ENCODE data around the gene SH3RF3. TPM values are rescaled to one million over a fixed set of nuclear protein-coding genes. Genes with fewer than 3 reads are reported as not detected.

SH3RF3 gene
- total RNA-seq, 1 experiment from 2014 or later = 1.0 TPM

DNA sequence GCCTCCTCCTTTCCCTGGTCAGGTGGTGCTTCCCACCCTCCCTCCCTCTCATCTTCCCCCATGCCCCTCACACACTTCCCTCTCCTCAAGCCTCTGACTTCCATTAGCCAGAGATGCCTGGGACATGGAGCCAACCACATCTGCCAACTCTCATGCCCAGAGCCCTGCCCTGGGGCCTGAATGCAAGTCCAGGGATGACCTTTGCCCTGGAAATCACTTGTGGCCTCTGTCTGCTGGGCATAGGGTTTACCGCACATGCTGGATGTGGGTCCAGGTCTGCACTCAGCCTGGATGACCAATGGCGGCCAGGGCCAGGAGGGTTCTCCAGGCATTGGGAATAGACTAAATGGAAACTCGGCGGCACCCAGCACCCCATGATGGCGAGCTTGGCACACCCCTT lies 385.9 kb downstream of the SH3RF3 start:
- TF ChIP-seq ATF2 (CRISPR knock-in tag; IDR thresholded peaks at IDR 0.05; ENCODE audit: borderline replicate concordance, low read depth) (no peak), FOXP4 (CRISPR knock-in tag; IDR thresholded peaks at IDR 0.05) (no peak), JAZF1 (CRISPR knock-in tag; IDR thresholded peaks at IDR 0.05) (no peak), JUN (CRISPR knock-in tag; IDR thresholded peaks at IDR 0.05) (no peak), NR2C2 (CRISPR knock-in tag; IDR thresholded peaks at IDR 0.05) (no peak), NFATC4 (CRISPR knock-in tag; IDR thresholded peaks at IDR 0.05) (no peak), ZNF263 (CRISPR knock-in tag; IDR thresholded peaks at IDR 0.05; ENCODE audit: low read depth) (no peak), TCF7 (CRISPR knock-in tag; IDR thresholded peaks at IDR 0.05; ENCODE audit: low read depth) (no peak), CREM (CRISPR knock-in tag; IDR thresholded peaks at IDR 0.05) (no peak), HMGA2 (CRISPR knock-in tag; IDR thresholded peaks at IDR 0.05) (no peak), ZNF138 (CRISPR knock-in tag; conservative IDR thresholded peaks at IDR 0.05) (no peak), ZNF416 (CRISPR knock-in tag; IDR thresholded peaks at IDR 0.05) (no peak), ELF4 (CRISPR knock-in tag; IDR thresholded peaks at IDR 0.05; ENCODE audit: low read depth) (no peak), GTF2I (CRISPR knock-in tag; conservative IDR thresholded peaks at IDR 0.05) (no peak), RELA (CRISPR knock-in tag; IDR thresholded peaks at IDR 0.05; ENCODE audit: borderline replicate concordance) (no peak)
- TF ChIP-seq, protein P1, sequence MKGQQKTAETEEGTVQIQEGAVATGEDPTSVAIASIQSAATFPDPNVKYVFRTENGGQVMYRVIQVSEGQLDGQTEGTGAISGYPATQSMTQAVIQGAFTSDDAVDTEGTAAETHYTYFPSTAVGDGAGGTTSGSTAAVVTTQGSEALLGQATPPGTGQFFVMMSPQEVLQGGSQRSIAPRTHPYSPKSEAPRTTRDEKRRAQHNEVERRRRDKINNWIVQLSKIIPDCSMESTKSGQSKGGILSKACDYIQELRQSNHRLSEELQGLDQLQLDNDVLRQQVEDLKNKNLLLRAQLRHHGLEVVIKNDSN (CRISPR knock-in tag; IDR thresholded peaks at IDR 0.05) = no peak
- TF ChIP-seq, protein P2, sequence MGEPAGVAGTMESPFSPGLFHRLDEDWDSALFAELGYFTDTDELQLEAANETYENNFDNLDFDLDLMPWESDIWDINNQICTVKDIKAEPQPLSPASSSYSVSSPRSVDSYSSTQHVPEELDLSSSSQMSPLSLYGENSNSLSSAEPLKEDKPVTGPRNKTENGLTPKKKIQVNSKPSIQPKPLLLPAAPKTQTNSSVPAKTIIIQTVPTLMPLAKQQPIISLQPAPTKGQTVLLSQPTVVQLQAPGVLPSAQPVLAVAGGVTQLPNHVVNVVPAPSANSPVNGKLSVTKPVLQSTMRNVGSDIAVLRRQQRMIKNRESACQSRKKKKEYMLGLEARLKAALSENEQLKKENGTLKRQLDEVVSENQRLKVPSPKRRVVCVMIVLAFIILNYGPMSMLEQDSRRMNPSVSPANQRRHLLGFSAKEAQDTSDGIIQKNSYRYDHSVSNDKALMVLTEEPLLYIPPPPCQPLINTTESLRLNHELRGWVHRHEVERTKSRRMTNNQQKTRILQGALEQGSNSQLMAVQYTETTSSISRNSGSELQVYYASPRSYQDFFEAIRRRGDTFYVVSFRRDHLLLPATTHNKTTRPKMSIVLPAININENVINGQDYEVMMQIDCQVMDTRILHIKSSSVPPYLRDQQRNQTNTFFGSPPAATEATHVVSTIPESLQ (CRISPR knock-in tag; IDR thresholded peaks at IDR 0.05) = no peak
- no peak overlapping the region for H3K4me3 Mint-ChIP-seq
- no peaks in the 10 kb centered on the region for H3K36me3 Mint-ChIP-seq
- no peaks in the 10 kb centered on the region for H3K27me3 Mint-ChIP-seq (ENCODE audit: low read depth)
- CTCF ChIA-PET = no interaction called here
- ATAC-seq (no peak), DNase-seq (ENCODE audit: low spot score) (no peak)
- H3K9me3 Mint-ChIP-seq = no peaks in the 10 kb centered on the region
- no peak overlapping the region for H3K27ac Mint-ChIP-seq
- POLR2A ChIA-PET = no interaction called here
- peaks cover 3% of the 10 kb centered on the region; the same call in 1 of the 2 replicates for H3K4me1 Mint-ChIP-seq

- peak; percentile 45 for TF ChIP-seq CTCF (IDR thresholded peaks at IDR 0.05)
- TF ChIP-seq TCF7 (CRISPR knock-in tag; IDR thresholded peaks at IDR 0.05; ENCODE audit: low read depth) = no peak
- no peak for TF ChIP-seq NFATC4 (CRISPR knock-in tag; IDR thresholded peaks at IDR 0.05)
- 0 out of 2 replicates have a peak, but pooled peaks have one; percentile 41 for TF ChIP-seq GABPB1 (CRISPR knock-in tag; IDR thresholded peaks at IDR 0.05)
- peak; percentile 39; the same call in 1 of the 2 replicates for TF ChIP-seq ZNF121 (CRISPR knock-in tag; IDR thresholded peaks at IDR 0.05)
- TF ChIP-seq ETV6 (CRISPR knock-in tag; IDR thresholded peaks at IDR 0.05) = 0 out of 2 replicates have a peak, but pooled peaks have one; percentile 28
- ChIA-PET POLR2A (no interaction called here), CTCF (interaction anchor here (0.6 to 2.5 kb wide), 5 partner anchors 30 to 389 kb away, joined by 3 to 14 read pairs (median 4); no protein-coding TSS in a partner anchor)
- no peak overlapping the region for H3K4me3 Mint-ChIP-seq
- DNase-seq (ENCODE audit: low spot score) (peak; percentile 87), ATAC-seq (peak; percentile 97)
- no peak overlapping the region for H3K27ac Mint-ChIP-seq
- no peaks in the 10 kb centered on the region for H3K27me3 Mint-ChIP-seq (ENCODE audit: low read depth)
- peaks cover 3% of the 10 kb centered on the region; the same call in 1 of the 2 replicates for H3K4me1 Mint-ChIP-seq
- no peaks in the 10 kb centered on the region for H3K36me3 Mint-ChIP-seq
- H3K9me3 Mint-ChIP-seq = no peaks in the 10 kb centered on the region
These were observed 387.6 kb downstream of the SH3RF3 start for GRCh38 chr2:109516445-109517117.

All from WTC11 (cell line).